Thyroid gland (tissue), 4 donors: ENCODE results near the gene ZNF621. TPM values are rescaled to one million over a fixed set of nuclear protein-coding genes. Genes with fewer than 3 reads are reported as not detected.

Source experiments
- DNase-seq, 2 donors: peaks; one replicate each; pipeline ENCODE4 v3.0.0-alpha.2; 2019
- H3K27ac ChIP-seq, 3 donors: fragments of 200-600 bp; sonication (generic); 1 replicate in 2 of 3; 2 replicates in 1 of 3; pipeline ENCODE4 v1.5.1; 2016 to 2019; ENCODE audit warnings: mild to moderate bottlenecking in 1 of 3, moderate library complexity in 1 of 3
- H3K27me3 ChIP-seq: fragments of 200-600 bp; sonication (generic); one replicate; pipeline ENCODE4 v1.5.1; 2019
- H3K36me3 ChIP-seq, 2 donors: fragments of 200-600 bp; sonication (generic); one replicate each; pipeline ENCODE4 v1.5.1; 2016 to 2019
- H3K4me1 ChIP-seq, 2 donors: fragments of 200-600 bp; sonication (generic); one replicate each; pipeline ENCODE4 v1.5.1; 2017 to 2019
- H3K4me3 ChIP-seq, 3 donors: fragments of 200-600 bp; sonication (generic); replicated peaks in 1 of 3; 1 replicate in 2 of 3; 2 replicates in 1 of 3; pipeline ENCODE4 v1.5.1; 2016; ENCODE audit warnings: mild to moderate bottlenecking in 1 of 3
- H3K9me3 ChIP-seq: fragments of 200-600 bp; sonication (generic); one replicate; pipeline ENCODE4 v1.5.1; 2017
- POLR2A ChIP-seq, 2 donors: fragments of 450-650 bp; IDR thresholded peaks; one replicate each; pipeline ENCODE4 v1.6.1; 2017; ENCODE audit warnings: antibody characterized with exemption in 2 of 2, mild to moderate bottlenecking in 2 of 2, moderate library complexity in 1 of 2
- WGBS, 2 donors: methylation state at CpG; one replicate each; pipeline ENCODE4 v1.1.5; 2017; 5-methylcytosine and 5-hydroxymethylcytosine counted together
- intact Hi-C: fragments of 100-400 bp; cut with DNase I; formaldehyde crosslinking; loops from one replicate; pipeline ENCODE4 v1.15.1; 2023
- total RNA-seq, 4 donors: library from RNA; depleted of rRNA; stranded (reverse); fragments of >200 nt; gene quantifications; one replicate each; pipeline ENCODE4 v1.2.3, GENCODE V29; 2016
- TF ChIP-seq, protein P1 (sequence below), 6 experiments: fragments of 200-600 bp in 3 of 6; fragments of 450-650 bp in 3 of 6; sonication (generic) in 3 of 6; IDR thresholded peaks; one replicate each; pipeline ENCODE4 v1.5.1; 2016 to 2019; ENCODE audit warnings: antibody characterized with exemption in 6 of 6, mild to moderate bottlenecking in 2 of 6, inconsistent platforms in 1 of 6, moderate library complexity in 1 of 6

Gene ZNF621
- 10 to 100 TPM; 15.8 to 28.1 (median 23.4) TPM for total RNA-seq

DNA sequence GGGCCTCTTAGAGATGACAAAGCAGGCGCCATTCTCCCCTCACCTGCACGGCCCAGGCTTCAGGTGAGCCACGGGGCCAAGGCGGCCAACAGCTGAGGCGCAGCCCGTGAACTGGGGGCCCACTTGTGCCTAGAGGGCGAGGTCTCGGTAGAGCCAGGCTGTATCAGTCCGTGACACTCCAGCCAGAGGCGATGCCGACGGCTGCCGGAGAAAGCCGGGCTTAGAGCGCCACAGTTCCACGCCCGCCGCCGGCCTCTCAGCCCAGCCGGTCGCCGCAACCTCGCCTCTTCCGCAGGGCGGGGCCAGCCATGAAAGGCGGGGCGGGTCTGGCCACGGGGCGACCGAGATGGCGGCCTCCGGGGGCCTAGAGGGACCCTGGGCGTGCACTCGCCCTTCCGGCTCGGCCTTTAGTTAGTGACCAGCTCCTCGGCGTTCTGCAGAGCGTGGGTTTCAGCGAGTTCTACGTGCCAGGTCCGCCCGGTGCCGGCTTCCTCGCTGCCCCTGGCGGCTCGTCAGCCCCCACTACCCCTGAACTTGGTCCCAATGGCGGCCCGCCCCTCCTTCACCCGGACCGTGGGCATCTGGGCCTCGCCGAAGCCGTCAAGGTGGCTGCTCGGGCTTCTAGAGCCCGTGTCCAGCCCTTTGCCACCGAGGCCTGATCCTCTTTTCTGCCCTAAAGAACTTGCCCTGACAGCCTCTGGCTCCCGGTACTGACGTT lies at the start of gene ZNF621:
Gene ZNF621, plus strand, starts transcription at position 393 of the 718 bp plus-strand sequence. CDS start 881 bp downstream, outside the sequence.
- peak; percentile 90 to 93 for DNase-seq
- peaks cover 4% of the 10 kb centered on the region in 2 donors for H3K36me3 ChIP-seq
- H3K27me3 ChIP-seq: no peaks in the 10 kb centered on the region
- H3K27ac ChIP-seq: peak within 1 kb of the TSS; percentile 75 to 90 (median 85)
- TF ChIP-seq POLR2A (IDR thresholded peaks at IDR 0.05): peak in 1 of 2 donors; percentile 94
- TF ChIP-seq, protein P1, sequence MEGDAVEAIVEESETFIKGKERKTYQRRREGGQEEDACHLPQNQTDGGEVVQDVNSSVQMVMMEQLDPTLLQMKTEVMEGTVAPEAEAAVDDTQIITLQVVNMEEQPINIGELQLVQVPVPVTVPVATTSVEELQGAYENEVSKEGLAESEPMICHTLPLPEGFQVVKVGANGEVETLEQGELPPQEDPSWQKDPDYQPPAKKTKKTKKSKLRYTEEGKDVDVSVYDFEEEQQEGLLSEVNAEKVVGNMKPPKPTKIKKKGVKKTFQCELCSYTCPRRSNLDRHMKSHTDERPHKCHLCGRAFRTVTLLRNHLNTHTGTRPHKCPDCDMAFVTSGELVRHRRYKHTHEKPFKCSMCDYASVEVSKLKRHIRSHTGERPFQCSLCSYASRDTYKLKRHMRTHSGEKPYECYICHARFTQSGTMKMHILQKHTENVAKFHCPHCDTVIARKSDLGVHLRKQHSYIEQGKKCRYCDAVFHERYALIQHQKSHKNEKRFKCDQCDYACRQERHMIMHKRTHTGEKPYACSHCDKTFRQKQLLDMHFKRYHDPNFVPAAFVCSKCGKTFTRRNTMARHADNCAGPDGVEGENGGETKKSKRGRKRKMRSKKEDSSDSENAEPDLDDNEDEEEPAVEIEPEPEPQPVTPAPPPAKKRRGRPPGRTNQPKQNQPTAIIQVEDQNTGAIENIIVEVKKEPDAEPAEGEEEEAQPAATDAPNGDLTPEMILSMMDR (IDR thresholded peaks at IDR 0.05): peak in 2 of 6 experiments; percentile 11 to 12
- H3K4me3 ChIP-seq: peak within 1 kb of the TSS; percentile 78 to 99 (median 90)
- WGBS, 2 donors: 0 to 2% methylated on average over 18 of the region's 59 CpGs
- intact Hi-C loops: loop anchor here (10.0 kb wide), 1 partner anchor 60 kb away; no protein-coding TSS in a partner anchor
- H3K9me3 ChIP-seq: no peaks in the 10 kb centered on the region
- peaks cover 0 to 19% of the 10 kb centered on the region in 2 donors for H3K4me1 ChIP-seq

DNA sequence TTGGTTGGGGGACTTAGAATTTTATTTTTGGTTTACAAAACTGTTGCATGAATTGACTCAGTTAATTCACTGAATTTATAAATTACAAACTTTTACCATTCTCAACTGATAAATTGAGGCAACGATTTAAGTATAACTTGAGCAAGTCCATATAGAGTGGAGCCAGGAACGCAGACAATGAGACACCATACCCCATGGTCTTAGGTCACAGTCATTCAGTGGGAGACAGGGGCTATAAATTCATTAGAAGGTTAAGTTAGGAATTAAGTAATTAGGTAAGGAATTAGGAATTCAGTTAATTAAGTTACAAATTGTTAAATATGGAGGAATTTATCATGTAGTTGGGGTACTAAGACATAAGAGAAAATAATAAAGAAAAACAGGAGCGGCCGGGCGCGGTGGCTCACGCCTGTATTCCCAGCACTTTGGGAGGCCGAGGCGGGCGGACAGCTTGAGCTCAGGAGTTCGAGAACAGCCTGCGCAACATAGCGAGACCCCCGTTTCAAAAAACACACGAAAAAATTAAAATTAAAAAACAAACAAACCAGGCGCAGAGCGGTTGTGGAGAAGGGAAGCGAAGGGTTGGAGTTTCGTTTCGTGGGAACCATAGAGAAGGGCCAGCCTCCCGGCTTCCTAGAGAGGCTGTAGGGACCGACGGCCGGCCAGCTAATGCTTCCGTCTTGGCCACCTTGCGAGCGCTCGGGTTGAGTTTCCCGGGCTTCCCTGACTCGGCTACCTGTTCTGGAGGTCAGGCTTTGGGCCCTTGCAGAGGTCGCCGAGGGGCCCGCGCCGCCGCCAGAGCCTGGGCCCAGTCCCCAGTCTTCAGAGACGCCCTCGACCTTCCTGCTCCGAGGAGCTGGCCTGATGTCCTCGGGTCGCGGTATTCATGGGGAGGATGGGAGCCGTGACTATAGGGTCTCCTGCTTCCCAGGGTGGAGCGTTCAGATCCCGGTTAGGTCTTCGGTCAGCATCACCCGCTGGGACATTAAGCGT lies 48.0 kb upstream of the ZNF621 start, which contains the start of gene ZNF619:
Gene ZNF619, plus strand, starts transcription at position 645 of the 993 bp plus-strand sequence. CDS start 858 bp downstream, outside the sequence.
- intact Hi-C loops: no loop called here
- no peaks in the 10 kb centered on the region for H3K9me3 ChIP-seq
- H3K27ac ChIP-seq: peak within 1 kb of the TSS in 2 of 3 donors; percentile 48 to 51
- TF ChIP-seq, protein P1 (IDR thresholded peaks at IDR 0.05): no peak
- TF ChIP-seq POLR2A (IDR thresholded peaks at IDR 0.05): peak in 1 of 2 donors; percentile 13
- DNase-seq: peak; percentile 64 to 71
- H3K27me3 ChIP-seq: no peaks in the 10 kb centered on the region
- WGBS, 2 donors: 15 to 19% methylated on average over 37 to 38 of the region's 48 CpGs
- H3K36me3 ChIP-seq: peaks cover 0 to 2% of the 10 kb centered on the region in 2 donors
- H3K4me1 ChIP-seq: peaks cover 6% of the 10 kb centered on the region in 2 donors
- peak within 1 kb of the TSS; percentile 83 to 91 (median 84) for H3K4me3 ChIP-seq

DNA sequence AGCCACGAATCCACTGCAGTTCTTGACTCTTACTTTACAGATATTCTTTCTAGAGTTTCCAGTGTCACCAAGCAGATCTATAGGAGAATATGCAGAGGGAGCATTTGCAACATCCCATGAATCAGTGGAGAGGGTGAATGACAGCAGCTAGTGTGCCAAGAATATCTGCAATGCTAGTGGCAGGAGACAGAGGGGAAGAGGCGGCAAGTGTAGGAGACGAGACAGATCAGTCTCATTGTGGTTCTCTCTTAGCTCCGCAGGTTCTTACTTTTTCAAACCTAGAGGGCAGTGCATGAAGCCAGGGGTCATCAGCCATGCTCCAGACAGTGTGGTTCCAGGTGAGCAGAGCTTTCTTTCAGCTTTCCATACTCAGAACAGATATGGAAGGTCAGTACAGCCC lies 47.1 kb upstream of the ZNF621 start:
- WGBS, 2 donors: 54 to 59% methylated on average over 4 of the region's 4 CpGs
- Histone ChIP-seq H3K36me3 (peaks cover under 1 to 10% of the 10 kb centered on the region in 2 donors), H3K27me3 (no peaks in the 10 kb centered on the region), H3K9me3 (no peaks in the 10 kb centered on the region), H3K4me3 (peak overlapping the region; percentile 83 to 91 (median 84)), H3K4me1 (peaks cover 6% of the 10 kb centered on the region in 2 donors), H3K27ac (no peak overlapping the region)
- intact Hi-C loops: no loop called here
- TF ChIP-seq, protein P1 (IDR thresholded peaks at IDR 0.05): no peak
- TF ChIP-seq POLR2A (IDR thresholded peaks at IDR 0.05): no peak
- DNase-seq: no peak

DNA sequence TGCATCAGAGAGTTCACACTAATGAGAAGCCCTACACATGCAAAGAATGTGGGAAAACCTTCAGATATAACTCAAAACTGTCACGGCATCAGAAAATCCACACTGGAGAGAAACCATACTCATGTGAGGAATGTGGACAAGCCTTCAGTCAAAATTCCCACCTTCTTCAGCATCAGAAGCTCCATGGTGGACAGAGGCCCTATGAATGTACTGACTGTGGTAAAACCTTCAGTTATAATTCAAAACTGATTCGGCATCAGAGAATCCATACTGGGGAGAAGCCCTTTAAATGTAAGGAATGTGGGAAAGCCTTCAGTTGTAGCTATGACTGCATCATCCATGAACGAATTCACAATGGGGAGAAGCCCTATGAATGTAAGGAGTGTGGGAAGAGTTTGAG lies 37.6 kb upstream of the ZNF621 start:
- Histone ChIP-seq H3K4me1 (no peaks in the 10 kb centered on the region), H3K27ac (no peak overlapping the region), H3K27me3 (no peaks in the 10 kb centered on the region), H3K9me3 (no peaks in the 10 kb centered on the region), H3K4me3 (no peak overlapping the region), H3K36me3 (peaks cover 25 to 42% of the 10 kb centered on the region in 2 donors)
- intact Hi-C loops: no loop called here
- DNase-seq: no peak
- TF ChIP-seq POLR2A (IDR thresholded peaks at IDR 0.05): no peak
- TF ChIP-seq, protein P1 (IDR thresholded peaks at IDR 0.05): no peak
- WGBS, 2 donors: 97 to 100% methylated on average over 3 of the region's 3 CpGs
